Left renal pelvis (tissue), 4 donors: ENCODE measurements around the gene OR1N1. TPM values are rescaled to one million over a fixed set of nuclear protein-coding genes. Genes with fewer than 3 reads are reported as not detected.
"Not testable (repeated sequence)": the region's sequence is repeated elsewhere in the genome, so short reads cannot be mapped to it uniquely, and the experiment has no call there.

ENCODE experiments used
- DNase-seq, 4 donors: peaks; one replicate each; pipeline ENCODE4 v3.0.0-alpha.2; 2013; ENCODE audit warnings: low read depth in 4 of 4, low spot score in 3 of 4
- polyA plus RNA-seq, 4 donors: library from polyadenylated mRNA; unstranded; fragments of 120-200 nt; gene quantifications; one replicate each; pipeline ENCODE4 v1.2.1, GENCODE V29; 2013; ENCODE audit not compliant: insufficient read length in 4 of 4

Gene OR1N1
- not detected for polyA plus RNA-seq

GRCh38 chr9:122527193-122527592 lies at the start of gene OR1N1:
TSS of gene OR1N1 (minus strand) at chr9:122527293. CDS start at chr9:122527293, 0 bp downstream.
- no peak for DNase-seq

DNA sequence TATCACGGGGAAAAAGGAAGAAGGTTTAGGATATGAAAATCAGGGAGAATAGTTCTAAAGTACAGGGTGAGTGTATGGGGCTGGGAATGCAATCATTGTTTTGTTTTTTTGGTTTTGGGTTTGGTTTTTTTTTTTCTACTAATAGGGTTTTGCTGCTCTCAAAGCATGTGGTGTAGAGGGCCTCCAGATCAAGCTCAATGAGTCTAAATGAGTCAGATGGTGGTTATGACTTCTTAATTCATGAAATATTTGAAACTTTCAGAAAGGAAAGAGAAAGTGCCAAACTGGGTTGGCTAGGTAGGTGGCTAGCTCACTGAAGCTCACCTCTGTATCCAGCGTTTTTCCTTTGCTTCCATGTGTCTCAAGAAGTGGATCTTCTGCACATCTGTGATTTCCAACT lies 45.4 kb upstream of the OR1N1 start:
- no peak for DNase-seq

GRCh38 chr9:122567901-122568300 lies 40.8 kb upstream of the OR1N1 start:
- no peak for DNase-seq

DNA sequence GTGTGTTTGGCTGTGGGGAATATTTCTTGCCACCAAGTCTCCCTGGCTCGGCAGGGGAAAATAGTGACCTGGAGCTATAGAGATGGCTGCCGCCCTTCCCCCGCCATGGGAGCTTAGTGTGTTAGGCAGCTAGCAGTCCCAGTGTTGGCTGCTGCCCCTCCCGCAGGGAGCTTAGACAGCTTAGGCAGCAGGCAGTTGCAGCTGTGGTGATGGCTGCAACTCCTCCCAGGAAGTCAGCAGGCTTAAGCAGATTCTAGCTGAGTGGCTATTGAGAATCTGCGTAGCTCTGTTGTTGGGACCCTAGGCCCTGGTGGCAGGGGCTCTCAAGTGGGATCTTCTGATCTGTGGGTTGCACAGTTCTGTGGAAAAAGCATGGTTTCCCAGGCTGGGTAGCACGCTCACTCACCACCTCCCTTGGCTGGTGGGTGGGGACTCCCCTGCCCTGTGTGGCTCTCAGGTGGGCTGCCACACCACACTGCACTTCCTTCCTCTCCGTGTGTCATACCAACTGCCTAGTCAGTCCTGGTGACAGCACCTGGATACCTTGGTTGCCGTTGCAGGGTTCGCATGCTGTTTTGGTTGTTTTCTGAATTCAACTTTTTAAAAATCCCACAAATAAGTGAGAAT lies 35.2 kb upstream of the OR1N1 start:
- DNase-seq: no peak

DNA sequence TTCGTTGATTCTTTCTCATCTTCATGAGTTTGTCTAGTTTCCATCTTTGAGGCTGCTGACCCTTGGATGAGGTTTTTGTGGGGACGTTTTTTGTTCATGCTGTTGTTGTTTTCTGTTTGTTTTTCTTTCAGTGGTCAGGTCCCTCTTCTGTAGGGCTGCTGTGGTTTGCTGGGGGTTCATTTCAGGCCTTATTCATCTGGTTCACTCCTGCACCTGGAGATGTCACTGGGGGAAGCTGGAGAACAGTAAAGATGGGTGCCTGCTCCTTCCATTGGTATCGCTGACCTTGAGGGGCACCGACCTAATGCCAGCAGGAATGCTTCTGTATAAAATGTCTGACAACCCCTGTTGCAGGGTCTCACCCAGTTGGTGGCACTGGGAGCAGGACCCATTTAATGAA lies 34.4 kb upstream of the OR1N1 start:
- no peak for DNase-seq

DNA sequence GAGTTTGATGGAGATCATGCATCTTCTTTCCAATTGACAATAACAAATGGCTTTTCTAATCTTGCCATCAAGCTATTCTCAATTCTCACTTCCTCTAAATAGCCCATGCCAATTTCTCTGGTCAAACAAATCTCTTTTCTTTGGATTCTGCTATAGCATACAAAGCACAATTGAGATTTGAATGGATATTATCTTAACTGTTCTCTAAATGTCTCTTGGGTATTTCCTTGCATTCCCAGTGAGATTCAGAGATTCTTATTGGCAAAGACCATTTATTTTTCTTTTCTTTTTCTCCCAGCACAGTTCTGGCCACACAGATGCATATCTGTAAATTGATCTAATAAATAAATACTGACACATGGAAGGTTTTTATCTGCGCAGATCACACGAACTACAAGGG lies 25.7 kb upstream of the OR1N1 start, which contains the start of gene OR1N2:
TSS of gene OR1N2 (plus strand) at position 301 of the 400 bp plus-strand sequence. CDS start 100 bp downstream, outside the sequence.
- no peak for DNase-seq

- no peak for DNase-seq
These were observed 24.3 kb upstream of the OR1N1 start for GRCh38 chr9:122551371-122551770.

- DNase-seq: no peak
These were observed 19.1 kb upstream of the OR1N1 start for GRCh38 chr9:122546196-122546595.

DNA sequence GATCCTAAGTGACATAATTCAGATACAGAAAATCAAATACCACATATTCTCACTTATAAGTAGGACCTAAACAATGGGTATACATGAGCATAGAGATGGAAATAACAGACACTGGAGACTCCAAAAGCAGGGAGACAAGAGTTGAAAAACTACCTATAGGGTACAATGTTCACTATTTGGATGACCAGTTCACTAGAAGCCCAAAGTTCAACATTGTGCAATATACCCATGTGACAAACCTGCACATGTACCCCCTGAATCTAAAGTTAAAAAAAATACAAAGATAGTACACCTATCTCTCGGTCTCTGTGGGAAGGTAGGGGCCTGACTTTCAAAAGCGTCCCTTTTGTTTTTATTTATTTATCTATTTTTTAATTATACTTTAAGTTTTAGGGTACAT lies 11.7 kb upstream of the OR1N1 start:
- no peak for DNase-seq

DNA sequence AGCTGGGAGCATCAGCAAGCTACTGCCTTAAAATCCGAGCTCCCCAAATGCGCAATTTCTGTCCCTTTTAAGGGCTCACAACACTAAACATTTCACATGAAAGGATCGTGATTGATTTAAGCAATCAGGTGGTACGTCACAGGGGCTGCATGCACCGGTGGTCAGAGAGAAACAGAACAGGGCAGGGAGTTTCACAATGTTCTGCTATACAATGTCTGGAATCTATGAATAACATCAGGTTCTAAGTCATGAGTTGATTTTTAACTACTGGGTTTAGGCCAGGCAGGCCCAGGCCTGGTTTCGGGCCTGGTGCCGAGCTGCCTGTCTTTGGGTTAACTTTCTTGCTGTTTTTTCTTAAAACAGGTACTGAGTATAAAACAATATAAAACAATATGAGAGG lies 10.0 kb upstream of the OR1N1 start:
- DNase-seq: not testable (repeated sequence)

DNA sequence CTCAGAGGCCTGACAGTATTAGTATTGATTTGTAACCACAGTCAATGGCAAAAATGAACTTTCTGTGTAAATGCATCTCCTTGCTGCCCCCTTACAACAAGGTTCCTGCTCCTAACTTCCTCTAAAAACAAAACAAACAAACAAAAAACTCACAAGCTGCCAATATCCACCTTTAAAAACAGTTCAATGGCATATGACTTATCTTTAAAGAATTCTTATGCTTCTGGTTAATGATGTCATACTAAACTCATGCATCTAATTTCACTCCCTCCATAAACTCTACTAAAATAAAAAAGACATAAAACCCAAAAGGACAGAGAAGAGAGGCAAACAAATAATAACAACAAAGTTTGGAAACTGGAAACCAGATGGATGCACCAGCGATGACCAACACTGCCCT lies 9.0 kb upstream of the OR1N1 start:
- DNase-seq: no peak

GRCh38 chr9:122531157-122531556 lies 4.1 kb upstream of the OR1N1 start:
- DNase-seq: not testable (repeated sequence)

DNA sequence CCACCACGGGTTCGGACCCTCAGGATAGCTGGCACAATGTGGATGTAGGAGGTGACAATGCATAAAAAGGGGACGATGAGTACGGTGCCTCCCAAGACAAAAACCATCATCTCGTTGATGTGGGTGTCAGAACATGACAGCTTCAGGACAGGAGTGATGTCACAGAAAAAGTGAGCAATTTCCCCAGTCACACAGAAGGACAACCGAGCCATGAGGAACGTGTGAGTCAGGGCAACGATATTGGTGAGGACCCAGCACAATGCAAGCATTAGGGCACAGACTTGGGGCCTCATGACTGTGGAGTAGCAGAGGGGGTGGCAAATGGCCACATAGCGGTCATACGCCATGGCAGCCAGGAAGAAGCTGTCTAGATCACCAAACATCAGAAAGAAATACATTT lies 491 bp downstream of the OR1N1 start:
- DNase-seq: no peak

DNA sequence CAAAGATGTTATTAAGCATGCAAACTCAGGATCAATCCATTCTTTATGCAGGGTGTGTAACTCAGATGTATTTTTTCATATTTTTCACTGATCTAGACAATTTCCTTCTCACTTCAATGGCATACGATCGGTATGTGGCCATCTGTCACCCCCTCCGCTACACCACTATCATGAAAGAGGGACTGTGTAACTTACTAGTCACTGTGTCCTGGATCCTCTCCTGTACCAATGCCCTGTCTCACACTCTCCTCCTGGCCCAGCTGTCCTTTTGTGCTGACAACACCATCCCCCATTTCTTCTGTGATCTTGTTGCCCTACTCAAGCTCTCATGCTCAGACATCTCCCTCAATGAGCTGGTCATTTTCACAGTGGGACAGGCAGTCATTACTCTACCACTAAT lies 7.7 kb downstream of the OR1N1 start:
- DNase-seq: no peak

DNA sequence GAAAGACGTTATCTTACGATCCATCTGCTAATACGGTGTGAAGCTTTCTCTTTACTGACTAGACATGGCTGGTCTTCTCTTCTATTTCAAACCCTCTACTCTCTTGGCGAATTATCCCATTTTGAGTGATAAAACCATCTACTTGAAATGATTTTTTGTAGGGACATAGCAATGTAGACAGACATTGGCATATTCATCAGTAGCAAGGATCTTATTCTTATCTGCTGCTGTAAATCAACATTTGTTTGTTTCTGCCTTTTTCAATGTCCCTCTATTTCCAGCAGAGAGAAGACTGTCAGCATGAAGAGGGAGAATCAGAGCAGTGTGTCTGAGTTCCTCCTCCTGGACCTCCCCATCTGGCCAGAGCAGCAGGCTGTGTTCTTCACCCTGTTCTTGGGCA lies 8.3 kb downstream of the OR1N1 start, which contains the start of gene OR1J4:
TSS of gene OR1J4 (plus strand) at position 301 of the 400 bp plus-strand sequence. CDS start at position 301, 0 bp downstream.
- no peak for DNase-seq

- DNase-seq: no peak
These were observed 8.9 kb downstream of the OR1N1 start for GRCh38 chr9:122518226-122518625.

DNA sequence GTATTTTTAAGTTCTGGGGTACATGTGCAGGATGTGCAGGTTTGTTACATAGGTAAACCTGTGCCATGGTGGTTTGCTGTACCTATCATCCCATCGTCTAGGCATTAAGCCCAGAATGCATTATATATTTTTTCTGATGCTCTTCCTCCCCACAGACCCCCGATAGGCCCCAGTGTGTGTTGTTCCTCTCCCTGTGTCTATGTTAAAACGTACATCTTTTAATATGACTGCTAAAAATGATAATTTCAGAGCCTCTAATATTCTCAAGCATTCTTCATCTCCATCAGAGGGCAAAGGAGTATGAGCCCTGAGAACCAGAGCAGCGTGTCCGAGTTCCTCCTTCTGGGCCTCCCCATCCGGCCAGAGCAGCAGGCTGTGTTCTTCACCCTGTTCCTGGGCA lies 16.6 kb downstream of the OR1N1 start, which contains the start of gene OR1J2:
TSS of gene OR1J2 (plus strand) at position 301 of the 400 bp plus-strand sequence. CDS start at position 301, 0 bp downstream.
- no peak for DNase-seq

DNA sequence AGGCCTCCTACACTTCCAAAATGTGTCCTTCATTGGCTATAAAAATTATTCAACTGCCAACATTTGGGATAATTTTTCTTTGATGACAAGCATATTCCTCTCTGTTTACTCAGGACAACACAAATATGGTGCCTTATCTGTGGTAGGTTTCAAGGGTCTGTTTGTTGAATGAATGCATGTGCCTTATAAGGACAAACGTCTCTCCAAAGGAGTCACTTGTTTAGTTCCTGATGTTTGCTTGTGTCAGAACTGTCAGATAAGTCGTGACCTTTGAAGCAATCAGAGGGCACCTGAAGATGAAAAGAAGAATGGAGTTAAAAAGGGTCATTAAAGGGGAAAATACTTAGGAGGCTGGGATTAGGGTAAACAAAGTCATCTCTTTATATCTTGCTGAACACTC lies 20.1 kb downstream of the OR1N1 start:
- no peak for DNase-seq

DNA sequence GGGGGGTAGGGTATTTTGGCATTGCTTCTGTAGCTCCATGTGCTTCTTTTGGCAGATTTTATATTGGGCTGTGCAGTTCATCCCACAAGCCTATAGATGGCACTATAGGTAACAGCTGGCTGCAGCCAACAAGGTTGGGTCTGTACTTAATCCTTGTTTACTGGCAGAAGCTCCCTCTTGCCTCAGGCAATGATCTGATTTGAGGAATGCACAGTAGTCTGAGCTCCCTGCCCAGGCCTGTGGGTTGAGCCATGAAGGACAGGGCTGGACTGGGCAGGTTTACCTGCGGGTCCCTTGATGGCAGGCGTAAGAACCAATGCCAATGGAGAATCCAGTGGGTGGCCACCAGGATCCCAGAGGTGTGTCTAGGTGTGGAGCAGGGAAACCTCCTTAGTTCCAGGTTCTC lies 28.2 kb downstream of the OR1N1 start:
- DNase-seq: no peak

- DNase-seq: no peak
These were observed 48.0 kb downstream of the OR1N1 start for GRCh38 chr9:122479062-122479461.

GRCh38 chr9:122477826-122478225 lies 49.3 kb downstream of the OR1N1 start, which contains the start of gene OR1J1:
TSS of gene OR1J1 (minus strand) at chr9:122477926. CDS start at chr9:122477926, 0 bp downstream.
- no peak for DNase-seq

GRCh38 chr9:122477346-122477745 lies 49.7 kb downstream of the OR1N1 start:
- DNase-seq: no peak
